Hepatocyte (in vitro differentiated cells): Measurements from ENCODE around the gene DMD. TPM values are rescaled to one million over a fixed set of nuclear protein-coding genes. Genes with fewer than 3 reads are reported as not detected.

Experiments
- DNase-seq: peaks from one replicate; pipeline ENCODE4 v3.0.0-alpha.2; 2016; ENCODE audit warnings: low spot score
- H2AFZ ChIP-seq: fragments of 200-600 bp; sonication (generic); 2 replicates; pipeline ENCODE4 v1.6.0; 2016; ENCODE audit warnings: antibody characterized with exemption, mild to moderate bottlenecking
- H3K27ac ChIP-seq: fragments of 200-600 bp; sonication (generic); 2 replicates; pipeline ENCODE4 v1.5.1; 2016; ENCODE audit warnings: mild to moderate bottlenecking
- H3K27me3 ChIP-seq: fragments of 200-600 bp; sonication (generic); 2 replicates; pipeline ENCODE4 v1.6.1; 2016
- H3K36me3 ChIP-seq: fragments of 200-600 bp; sonication (generic); replicated peaks from 2 replicates; pipeline ENCODE4 v1.5.1; 2016; ENCODE audit warnings: low read depth; ENCODE audit not compliant: insufficient read depth
- H3K4me1 ChIP-seq: fragments of 200-600 bp; sonication (generic); 2 replicates; pipeline ENCODE4 v1.5.1; 2016; ENCODE audit warnings: mild to moderate bottlenecking, moderate library complexity; ENCODE audit not compliant: insufficient read depth
- H3K4me2 ChIP-seq: fragments of 200-600 bp; sonication (generic); 2 replicates; pipeline ENCODE4 v1.6.0; 2016
- H3K4me3 ChIP-seq: fragments of 200-600 bp; sonication (generic); 2 replicates; pipeline ENCODE4 v1.5.1; 2016; ENCODE audit warnings: mild to moderate bottlenecking
- H3K79me2 ChIP-seq: fragments of 200-600 bp; sonication (generic); 2 replicates; pipeline ENCODE4 v1.6.0; 2017; ENCODE audit warnings: mild to moderate bottlenecking
- H3K9me2 ChIP-seq: fragments of 200-600 bp; sonication (generic); replicated peaks from 2 replicates; pipeline ENCODE4 v1.6.0; 2017; ENCODE audit warnings: mild to moderate bottlenecking; ENCODE audit not compliant: insufficient read depth
- H3K9me3 ChIP-seq: fragments of 200-600 bp; sonication (generic); 2 replicates; pipeline ENCODE4 v1.5.1; 2016; ENCODE audit warnings: low read depth, mild to moderate bottlenecking
- H4K20me1 ChIP-seq: fragments of 200-600 bp; sonication (generic); 2 replicates; pipeline ENCODE4 v1.6.0; 2016; ENCODE audit warnings: mild to moderate bottlenecking; ENCODE audit not compliant: insufficient read depth, poor library complexity, severe bottlenecking
- EZH2 ChIP-seq: fragments of 200-600 bp; sonication (generic); IDR thresholded peaks from 2 replicates; pipeline ENCODE4 v1.6.1; 2016; ENCODE audit warnings: antibody characterized with exemption, mild to moderate bottlenecking, borderline replicate concordance
- EZH2phosphoT487 ChIP-seq: fragments of 200-600 bp; sonication (generic); IDR thresholded peaks from one replicate; pipeline ENCODE4 v1.6.1; 2018; ENCODE audit warnings: antibody characterized with exemption, mild to moderate bottlenecking, low read depth, moderate library complexity; ENCODE audit not compliant: unreplicated experiment, severe bottlenecking
- WGBS: methylation state at CpG from one replicate; pipeline ENCODE4 v1.1.6; 2016; ENCODE audit warnings: low lambda C conversion rate; ENCODE audit errors: missing lambda C conversion rate; 5-methylcytosine and 5-hydroxymethylcytosine counted together
- polyA plus RNA-seq: library from polyadenylated mRNA; unstranded; fragments of >200 nt; fragmentation: Nextera tagmentation; extraction: Ambion mirVana; gene quantifications from 2 replicates; pipeline ENCODE4 v1.2.1, GENCODE V29; 2016
- total RNA-seq: library from RNA; depleted of rRNA; stranded (reverse); fragments of >200 nt; gene quantifications from 2 replicates; pipeline ENCODE4 v1.2.3, GENCODE V29; 2014
- TF ChIP-seq, protein P1 (sequence below): fragments of 200-600 bp; sonication (generic); IDR thresholded peaks from 2 replicates; pipeline ENCODE4 v1.5.1; 2016; ENCODE audit warnings: antibody characterized with exemption, mild to moderate bottlenecking; ENCODE audit not compliant: poor library complexity

The DMD gene
- total and polyA plus RNA-seq, 2 experiments from 2014 or later = 14.2 to 27.8 TPM

DNA sequence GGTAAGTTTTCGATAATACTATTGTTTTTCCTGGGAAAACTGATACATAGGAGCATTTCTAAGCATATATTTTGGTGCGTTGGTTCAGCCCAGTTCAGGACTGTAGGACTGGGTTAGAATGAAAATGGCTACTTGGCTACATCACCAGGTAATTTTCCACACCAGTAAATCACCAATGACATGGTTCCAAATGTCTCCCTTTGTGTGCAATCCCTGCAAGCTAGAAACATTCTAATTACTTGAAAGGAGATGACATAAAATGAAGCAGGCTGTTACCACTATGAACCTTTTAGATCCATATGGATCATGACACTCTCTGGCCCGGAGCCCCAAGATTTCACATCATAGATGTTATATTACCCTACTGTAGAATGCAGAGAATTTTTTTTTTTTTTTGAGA is 1562.1 kb downstream of the DMD start:
- Histone ChIP-seq H3K4me2 (no peak overlapping the region), H3K9me2 (no peaks in the 10 kb centered on the region), H3K27ac (no peak overlapping the region), H3K4me1 (no peaks in the 10 kb centered on the region), H3K4me3 (no peak overlapping the region), H3K79me2 (no peaks in the 10 kb centered on the region), H3K27me3 (no peaks in the 10 kb centered on the region), H4K20me1 (no peaks in the 10 kb centered on the region), H3K36me3 (no peaks in the 10 kb centered on the region), H3K9me3 (no peaks in the 10 kb centered on the region), H2AFZ (no peak overlapping the region)
- no peak for TF ChIP-seq EZH2
- no peak for DNase-seq
- WGBS = 73% methylated on average over 3 of the region's 3 CpGs

DNA sequence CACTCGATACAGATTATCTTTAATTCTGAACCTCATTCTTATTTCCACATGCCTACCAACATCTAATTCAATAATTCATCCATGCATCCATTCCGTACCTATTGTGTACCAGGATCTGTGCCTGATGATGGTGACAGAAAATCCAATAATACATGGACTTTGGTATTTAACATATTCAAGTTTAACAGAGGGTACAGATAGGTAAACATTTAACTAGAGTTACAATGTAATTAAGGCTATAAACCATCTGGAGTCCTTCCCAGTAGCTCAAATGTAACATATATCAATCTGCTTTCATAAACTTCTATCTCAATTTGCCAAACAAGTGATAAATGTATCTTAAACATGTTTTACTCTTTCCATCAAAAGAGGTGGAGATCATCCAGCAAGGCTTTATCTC is 1578.0 kb downstream of the DMD start:
- Histone ChIP-seq H2AFZ (no peak overlapping the region), H3K4me3 (no peak overlapping the region), H3K36me3 (no peaks in the 10 kb centered on the region), H3K79me2 (no peaks in the 10 kb centered on the region), H3K4me1 (no peaks in the 10 kb centered on the region), H3K9me3 (no peaks in the 10 kb centered on the region), H3K27me3 (no peaks in the 10 kb centered on the region), H4K20me1 (no peaks in the 10 kb centered on the region), H3K9me2 (no peaks in the 10 kb centered on the region), H3K4me2 (no peak overlapping the region), H3K27ac (no peak overlapping the region)
- WGBS = 86% methylated on average over 2 of the region's 2 CpGs
- DNase-seq = no peak
- no peak for TF ChIP-seq EZH2phosphoT487
- no peak for TF ChIP-seq EZH2
- TF ChIP-seq, protein P1, sequence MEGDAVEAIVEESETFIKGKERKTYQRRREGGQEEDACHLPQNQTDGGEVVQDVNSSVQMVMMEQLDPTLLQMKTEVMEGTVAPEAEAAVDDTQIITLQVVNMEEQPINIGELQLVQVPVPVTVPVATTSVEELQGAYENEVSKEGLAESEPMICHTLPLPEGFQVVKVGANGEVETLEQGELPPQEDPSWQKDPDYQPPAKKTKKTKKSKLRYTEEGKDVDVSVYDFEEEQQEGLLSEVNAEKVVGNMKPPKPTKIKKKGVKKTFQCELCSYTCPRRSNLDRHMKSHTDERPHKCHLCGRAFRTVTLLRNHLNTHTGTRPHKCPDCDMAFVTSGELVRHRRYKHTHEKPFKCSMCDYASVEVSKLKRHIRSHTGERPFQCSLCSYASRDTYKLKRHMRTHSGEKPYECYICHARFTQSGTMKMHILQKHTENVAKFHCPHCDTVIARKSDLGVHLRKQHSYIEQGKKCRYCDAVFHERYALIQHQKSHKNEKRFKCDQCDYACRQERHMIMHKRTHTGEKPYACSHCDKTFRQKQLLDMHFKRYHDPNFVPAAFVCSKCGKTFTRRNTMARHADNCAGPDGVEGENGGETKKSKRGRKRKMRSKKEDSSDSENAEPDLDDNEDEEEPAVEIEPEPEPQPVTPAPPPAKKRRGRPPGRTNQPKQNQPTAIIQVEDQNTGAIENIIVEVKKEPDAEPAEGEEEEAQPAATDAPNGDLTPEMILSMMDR = no peak

DNA sequence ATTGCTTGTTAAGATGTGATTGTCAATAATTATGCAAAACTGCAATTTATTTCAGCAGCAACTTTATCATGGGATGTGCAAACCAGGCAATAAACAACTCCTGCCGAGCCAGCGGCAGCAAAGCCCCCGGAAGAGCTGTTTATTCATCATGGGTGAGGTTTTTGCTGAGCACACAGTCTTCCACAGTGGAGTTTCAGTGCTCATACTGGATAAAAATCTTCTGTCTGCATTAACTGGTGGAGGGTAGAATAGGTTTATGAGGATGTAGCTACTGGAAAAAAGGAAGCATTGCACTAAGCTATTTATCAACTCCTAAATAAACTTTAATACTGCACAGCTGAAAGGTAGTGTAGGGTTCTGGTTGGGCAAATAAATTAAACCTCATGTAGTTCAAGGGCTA is 1582.2 kb downstream of the DMD start:
- Histone ChIP-seq H3K79me2 (no peaks in the 10 kb centered on the region), H3K4me2 (peak overlapping the region; percentile 43), H3K4me3 (no peak overlapping the region), H4K20me1 (no peaks in the 10 kb centered on the region), H3K9me2 (peaks cover 2% of the 10 kb centered on the region), H3K9me3 (no peaks in the 10 kb centered on the region), H2AFZ (no peak overlapping the region), H3K27me3 (no peaks in the 10 kb centered on the region), H3K27ac (no peak overlapping the region), H3K36me3 (no peaks in the 10 kb centered on the region), H3K4me1 (no peaks in the 10 kb centered on the region)
- DNase-seq = no peak
- no peak for TF ChIP-seq EZH2
- TF ChIP-seq, protein P1 = no peak
- no peak for TF ChIP-seq EZH2phosphoT487
- 50% methylated on average over 3 of the region's 3 CpGs for WGBS

DNA sequence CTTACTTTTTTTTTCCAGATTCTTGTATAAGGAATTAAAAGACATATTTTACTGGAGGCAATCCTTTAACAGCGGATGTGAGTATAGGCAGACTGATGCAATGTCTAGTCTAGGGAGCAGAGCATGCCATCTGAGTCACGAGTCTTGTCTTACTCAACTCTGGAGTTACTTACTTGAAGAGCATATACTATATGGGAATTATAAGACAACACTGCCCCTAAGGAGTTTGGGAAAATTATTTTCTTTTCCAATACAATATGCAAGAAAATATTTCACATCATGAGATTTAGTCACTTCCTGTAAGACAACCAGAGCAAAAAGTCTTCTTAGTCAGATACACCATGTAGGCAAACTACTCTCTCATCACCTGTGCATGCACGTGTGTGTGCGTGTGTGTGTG is 1602.2 kb downstream of the DMD start:
- no peaks in the 10 kb centered on the region for H3K36me3 ChIP-seq
- H2AFZ ChIP-seq = no peak overlapping the region
- H4K20me1 ChIP-seq = no peaks in the 10 kb centered on the region
- H3K27me3 ChIP-seq = no peaks in the 10 kb centered on the region
- no peaks in the 10 kb centered on the region for H3K9me2 ChIP-seq
- H3K4me2 ChIP-seq = no peak overlapping the region
- 56% methylated on average over 4 of the region's 4 CpGs for WGBS
- no peaks in the 10 kb centered on the region for H3K9me3 ChIP-seq
- peak; percentile 19 for DNase-seq
- no peak overlapping the region for H3K27ac ChIP-seq
- no peaks in the 10 kb centered on the region for H3K79me2 ChIP-seq
- TF ChIP-seq EZH2 = no peak
- no peak for TF ChIP-seq EZH2phosphoT487
- TF ChIP-seq, protein P1 = no peak
- H3K4me3 ChIP-seq = no peak overlapping the region
- no peaks in the 10 kb centered on the region for H3K4me1 ChIP-seq
